Neutrophil (primary cell): ENCODE data around the gene FANCE.

Source experiments
- H3K27ac ChIP-seq: fragments of 200-600 bp; sonication (generic); 2 replicates; pipeline ENCODE4 v1.5.1; 2016; ENCODE audit warnings: mild to moderate bottlenecking, moderate library complexity
- H3K27me3 ChIP-seq: fragments of 200-600 bp; sonication (generic); 2 replicates; pipeline ENCODE4 v1.6.0; 2016; ENCODE audit warnings: mild to moderate bottlenecking
- H3K36me3 ChIP-seq: fragments of 200-600 bp; sonication (generic); 2 replicates; pipeline ENCODE4 v1.5.1; 2017
- H3K4me1 ChIP-seq, 2 experiments: fragments of 200-600 bp in 1 of 2; sonication (generic) in 1 of 2; 1 replicate in 1 of 2; 2 replicates in 1 of 2; pipeline versions ENCODE4 v1.5.1 to v1.6.1; 2013 to 2016; ENCODE audit warnings: low read depth in 1 of 2, low read length in 1 of 2, mild to moderate bottlenecking in 1 of 2, moderate library complexity in 1 of 2; ENCODE audit not compliant: control insufficient read depth in 1 of 2, insufficient read depth in 1 of 2
- H3K4me3 ChIP-seq, 2 experiments: fragments of 200-600 bp in 1 of 2; sonication (generic) in 1 of 2; 1 replicate in 1 of 2; 2 replicates in 1 of 2; pipeline ENCODE4 v1.5.1; 2013 to 2016; ENCODE audit warnings: low read depth in 1 of 2, low read length in 1 of 2, mild to moderate bottlenecking in 1 of 2, moderate library complexity in 1 of 2
- H3K9me3 ChIP-seq: fragments of 200-600 bp; sonication (generic); 2 replicates; pipeline ENCODE4 v1.5.1; 2016
- TF ChIP-seq, protein P1 (sequence below): fragments of 200-600 bp; sonication (generic); IDR thresholded peaks from 2 replicates; pipeline ENCODE4 v1.5.1; 2016; ENCODE audit warnings: antibody characterized with exemption

The FANCE gene

DNA sequence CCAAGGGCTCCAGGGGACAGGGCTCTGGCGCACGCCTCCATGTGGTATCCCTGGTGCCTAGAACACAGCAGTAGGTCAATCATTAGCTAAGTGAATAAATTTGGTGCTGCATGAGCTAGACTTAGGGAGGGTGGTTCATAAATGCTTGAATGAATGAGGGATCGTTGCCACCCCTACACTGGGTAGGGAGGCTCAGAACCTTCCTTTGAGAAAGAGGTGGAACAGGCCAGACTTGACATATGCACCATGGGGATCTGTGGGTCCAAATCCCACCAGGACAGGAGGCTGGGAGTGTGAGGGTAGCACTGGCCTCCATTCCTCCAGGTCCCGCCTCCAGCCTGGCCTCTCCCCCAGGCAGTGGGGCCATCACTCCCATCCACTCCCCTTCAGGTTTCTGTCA is 30.9 kb downstream of the FANCE start:
- Histone ChIP-seq H3K27me3 (no peaks in the 10 kb centered on the region), H3K9me3 (no peaks in the 10 kb centered on the region), H3K36me3 (no peaks in the 10 kb centered on the region), H3K27ac (no peak overlapping the region), H3K4me3 (no peak overlapping the region), H3K4me1 (peaks cover 26 to 27% of the 10 kb centered on the region in 2 experiments)
- TF ChIP-seq, protein P1, sequence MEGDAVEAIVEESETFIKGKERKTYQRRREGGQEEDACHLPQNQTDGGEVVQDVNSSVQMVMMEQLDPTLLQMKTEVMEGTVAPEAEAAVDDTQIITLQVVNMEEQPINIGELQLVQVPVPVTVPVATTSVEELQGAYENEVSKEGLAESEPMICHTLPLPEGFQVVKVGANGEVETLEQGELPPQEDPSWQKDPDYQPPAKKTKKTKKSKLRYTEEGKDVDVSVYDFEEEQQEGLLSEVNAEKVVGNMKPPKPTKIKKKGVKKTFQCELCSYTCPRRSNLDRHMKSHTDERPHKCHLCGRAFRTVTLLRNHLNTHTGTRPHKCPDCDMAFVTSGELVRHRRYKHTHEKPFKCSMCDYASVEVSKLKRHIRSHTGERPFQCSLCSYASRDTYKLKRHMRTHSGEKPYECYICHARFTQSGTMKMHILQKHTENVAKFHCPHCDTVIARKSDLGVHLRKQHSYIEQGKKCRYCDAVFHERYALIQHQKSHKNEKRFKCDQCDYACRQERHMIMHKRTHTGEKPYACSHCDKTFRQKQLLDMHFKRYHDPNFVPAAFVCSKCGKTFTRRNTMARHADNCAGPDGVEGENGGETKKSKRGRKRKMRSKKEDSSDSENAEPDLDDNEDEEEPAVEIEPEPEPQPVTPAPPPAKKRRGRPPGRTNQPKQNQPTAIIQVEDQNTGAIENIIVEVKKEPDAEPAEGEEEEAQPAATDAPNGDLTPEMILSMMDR = no peak

DNA sequence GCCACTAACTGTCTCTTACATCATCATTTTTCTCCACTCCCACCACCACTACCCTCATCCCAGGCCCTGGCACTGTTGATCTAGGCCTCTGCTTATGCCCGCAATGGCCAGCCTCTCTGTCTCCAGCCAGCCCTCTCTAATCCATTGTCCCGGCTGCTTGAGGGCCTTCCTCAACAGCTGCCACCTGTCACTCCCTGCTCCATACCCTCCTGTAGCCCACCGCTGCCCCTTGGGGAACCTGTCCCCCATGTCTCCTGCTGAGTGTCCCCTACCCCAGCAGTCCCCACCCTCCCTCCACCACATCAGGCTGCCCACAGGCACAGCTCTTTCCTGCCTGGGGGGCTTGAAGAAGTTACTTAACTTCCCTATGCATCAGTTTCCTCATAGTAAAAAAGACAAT is 31.4 kb downstream of the FANCE start:
- Histone ChIP-seq H3K4me1 (peaks cover 30 to 31% of the 10 kb centered on the region in 2 experiments), H3K4me3 (no peak overlapping the region), H3K36me3 (no peaks in the 10 kb centered on the region), H3K27me3 (no peaks in the 10 kb centered on the region), H3K27ac (no peak overlapping the region), H3K9me3 (no peaks in the 10 kb centered on the region)
- TF ChIP-seq, protein P1 = no peak

- Histone ChIP-seq H3K27ac (no peak overlapping the region), H3K36me3 (no peaks in the 10 kb centered on the region), H3K27me3 (no peaks in the 10 kb centered on the region), H3K4me3 (no peak overlapping the region), H3K9me3 (no peaks in the 10 kb centered on the region), H3K4me1 (peaks cover 36% of the 10 kb centered on the region in 2 experiments)
- TF ChIP-seq, protein P1 = no peak
These were observed 31.9 kb downstream of the FANCE start for GRCh38 chr6:35483893-35484645.

DNA sequence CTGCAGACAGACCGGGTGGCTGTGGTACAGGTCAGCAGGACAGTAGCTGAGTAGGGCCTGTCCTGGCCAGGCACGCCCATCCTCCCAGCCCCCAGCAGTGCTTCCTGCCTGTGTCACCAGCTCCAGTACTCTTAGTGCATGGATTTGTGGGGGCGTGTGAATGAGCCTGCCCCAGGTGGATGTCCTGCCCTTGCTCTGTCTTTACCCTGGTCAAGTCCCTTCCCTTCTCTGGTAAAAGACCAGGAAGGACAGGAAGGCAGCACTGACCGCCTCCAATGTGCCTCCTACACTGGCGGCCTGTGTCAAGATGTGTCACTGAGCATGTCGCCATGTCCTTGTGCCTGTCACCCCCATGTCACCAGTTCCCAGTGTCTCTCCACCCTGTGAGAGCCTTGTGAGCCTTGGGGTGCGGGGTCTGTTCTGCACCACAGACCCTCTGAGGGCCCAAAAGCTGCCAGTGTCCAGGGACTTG is 32.8 kb downstream of the FANCE start:
- Histone ChIP-seq H3K9me3 (no peaks in the 10 kb centered on the region), H3K4me1 (peaks cover 40 to 41% of the 10 kb centered on the region in 2 experiments), H3K27me3 (peaks cover under 1% of the 10 kb centered on the region), H3K27ac (no peak overlapping the region), H3K36me3 (no peaks in the 10 kb centered on the region), H3K4me3 (no peak overlapping the region)
- TF ChIP-seq, protein P1 = no peak

DNA sequence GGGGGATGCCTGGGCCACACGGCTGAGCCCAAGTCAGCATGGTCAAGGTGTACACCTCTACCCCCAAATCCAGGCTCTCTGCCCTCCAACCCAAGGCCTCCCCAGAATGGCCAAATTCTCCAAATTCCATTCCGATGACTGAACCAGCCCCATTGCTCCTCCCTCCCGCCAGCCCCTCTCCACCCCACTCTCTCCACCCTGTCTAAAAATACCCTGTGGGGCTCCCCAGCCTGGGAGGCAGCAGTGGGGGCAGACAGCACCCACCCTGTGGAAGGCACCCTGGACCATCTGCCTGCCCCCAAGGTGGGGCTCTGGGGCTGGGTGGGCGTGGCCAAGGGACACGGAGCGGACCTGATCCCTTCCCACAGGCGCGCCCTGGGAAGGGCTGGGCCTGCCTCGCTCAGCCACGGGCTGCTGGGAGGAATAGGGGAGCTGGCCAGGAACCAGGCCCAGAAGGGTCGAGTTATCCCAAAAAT is 33.3 kb downstream of the FANCE start:
- Histone ChIP-seq H3K36me3 (no peaks in the 10 kb centered on the region), H3K27me3 (peaks cover 6% of the 10 kb centered on the region), H3K27ac (no peak overlapping the region), H3K4me3 (no peak overlapping the region), H3K9me3 (no peaks in the 10 kb centered on the region), H3K4me1 (peaks cover 40 to 43% of the 10 kb centered on the region in 2 experiments)
- TF ChIP-seq, protein P1 = no peak
